HFFc6 (cell line): ENCODE data around the gene SNX9. TPM values are rescaled to one million over a fixed set of nuclear protein-coding genes. Genes with fewer than 3 reads are reported as not detected.

Source experiments
- DNase-seq: peaks from one replicate; pipeline ENCODE4 v3.0.0-alpha.2; 2018
- H3K27ac Mint-ChIP-seq: 2 replicates; pipeline ENCODE4 v1.8.0; 2020; ENCODE audit warnings: mild to moderate bottlenecking, mixed read lengths
- H3K27me3 Mint-ChIP-seq: 2 replicates; pipeline ENCODE4 v1.8.0; 2021; ENCODE audit warnings: mild to moderate bottlenecking, moderate library complexity, mixed read lengths; ENCODE audit not compliant: insufficient read depth
- H3K36me3 Mint-ChIP-seq: 2 replicates; pipeline ENCODE4 v1.8.0; 2021; ENCODE audit warnings: low read depth, mixed read lengths
- H3K4me1 Mint-ChIP-seq: 2 replicates; pipeline ENCODE4 v1.8.0; 2020; ENCODE audit warnings: low read depth, mixed read lengths
- H3K4me3 Mint-ChIP-seq: 2 replicates; pipeline ENCODE4 v1.8.0; 2020; ENCODE audit warnings: mild to moderate bottlenecking, moderate library complexity, mixed read lengths
- H3K9me3 Mint-ChIP-seq: 2 replicates; pipeline ENCODE4 v1.8.0; 2020; ENCODE audit warnings: mild to moderate bottlenecking, mixed read lengths
- CTCF ChIP-seq: fragments of 200-600 bp; sonication (generic); IDR thresholded peaks from 2 replicates; pipeline ENCODE4 v1.5.0; 2021; ENCODE audit warnings: antibody characterized with exemption, mild to moderate bottlenecking
- total RNA-seq, 6 experiments: library from RNA; stranded (reverse); fragmentation: NEBNext Ultra II Directional; extraction: Animal tissue kit (Norgen Biotek cat#: 25700); gene quantifications; 2 replicates in 1 of 6; 3 replicates in 5 of 6; pipeline ENCODE4 v1.2.3, GENCODE V29; 2021

SNX9 gene
- total RNA-seq, 6 experiments from 2014 or later: 37.2 to 46.6 (median 40.9) TPM

- Mint-ChIP-seq H3K4me1 (peaks cover 40% of the 10 kb centered on the region), H3K27ac (no peak overlapping the region), H3K4me3 (no peak overlapping the region), H3K36me3 (peaks cover 6% of the 10 kb centered on the region; the same call in 1 of the 2 replicates), H3K27me3 (no peaks in the 10 kb centered on the region), H3K9me3 (no peaks in the 10 kb centered on the region)
- no peak for TF ChIP-seq CTCF
- DNase-seq: no peak
Measured at GRCh38 chr6:157814883-157815282, 8.2 kb upstream of the SNX9 start.

DNA sequence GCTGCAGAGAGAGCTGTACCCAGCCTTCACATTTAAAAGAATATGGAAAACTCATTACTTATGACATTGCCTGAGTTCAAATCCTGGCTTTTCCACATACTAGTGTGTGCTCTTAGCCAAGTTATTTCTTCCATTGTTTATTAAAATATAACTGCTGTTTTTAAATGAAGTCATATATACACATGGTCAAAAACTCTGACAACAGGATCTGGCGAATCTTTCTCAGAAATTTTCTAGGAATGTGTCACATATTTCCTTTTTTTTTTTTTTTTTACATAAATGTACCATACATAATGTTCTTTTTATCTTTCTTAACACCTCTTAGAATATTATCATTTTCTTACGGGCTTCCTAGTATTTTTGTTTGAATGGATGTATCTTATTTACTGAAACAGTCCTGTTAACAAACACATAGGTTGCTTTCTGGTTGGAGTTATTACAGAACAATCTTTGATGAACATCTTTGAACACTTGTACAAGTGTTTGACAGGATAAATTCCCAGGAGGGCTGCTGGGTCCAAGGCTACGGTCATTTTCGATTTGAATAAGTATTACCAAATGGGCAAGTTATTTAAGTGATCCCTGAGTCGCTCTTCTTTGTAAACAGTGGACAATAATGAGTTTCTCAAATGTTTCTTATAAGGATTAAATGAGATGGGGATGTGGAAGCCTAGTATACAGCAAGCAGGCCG is 1.6 kb upstream of the SNX9 start:
- H3K27ac Mint-ChIP-seq: peak overlapping the region; percentile 91
- no peak for TF ChIP-seq CTCF
- H3K36me3 Mint-ChIP-seq: peaks cover 16% of the 10 kb centered on the region
- no peaks in the 10 kb centered on the region for H3K9me3 Mint-ChIP-seq
- H3K27me3 Mint-ChIP-seq: peaks cover 5% of the 10 kb centered on the region; the same call in 1 of the 2 replicates
- peak overlapping the region; percentile 77 for H3K4me3 Mint-ChIP-seq
- peaks cover 39% of the 10 kb centered on the region for H3K4me1 Mint-ChIP-seq
- no peak for DNase-seq

DNA sequence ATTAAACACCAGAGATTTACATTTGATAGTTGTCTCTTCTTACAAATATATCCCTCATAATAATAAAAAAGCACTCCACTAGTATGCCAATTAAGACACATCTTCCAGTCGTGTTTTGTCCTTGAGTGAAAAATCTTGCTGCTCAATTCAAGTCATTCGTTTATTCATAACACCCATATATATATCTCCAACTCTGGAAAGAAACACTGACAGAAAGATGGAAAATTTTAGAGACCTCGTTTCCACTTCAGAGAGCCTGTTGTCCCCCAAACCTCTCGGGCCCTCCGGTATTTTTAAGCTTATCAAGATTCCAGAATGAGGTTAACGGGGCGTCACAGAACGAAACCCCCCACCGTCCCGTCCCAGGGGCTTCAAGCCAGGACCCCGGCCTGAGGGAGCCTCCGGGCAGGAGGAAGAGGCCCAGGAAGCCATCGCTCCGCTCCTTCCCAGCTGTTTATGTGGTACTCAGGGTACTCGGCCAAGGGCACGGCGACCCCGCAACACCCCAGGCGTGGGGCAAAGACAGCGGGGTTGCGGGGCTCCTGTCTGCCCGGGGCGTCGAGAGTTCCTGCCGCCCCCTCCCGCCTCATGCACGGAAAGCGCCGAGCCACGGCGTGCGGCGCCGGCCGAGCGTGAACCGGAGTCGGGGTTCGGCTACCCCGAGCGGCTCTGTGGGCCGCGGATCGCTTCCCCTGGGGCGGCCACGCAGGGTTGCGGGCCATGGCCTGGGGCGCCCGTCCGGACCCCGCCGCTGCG is 623 bp upstream of the SNX9 start:
- Mint-ChIP-seq H3K36me3 (peaks cover 16% of the 10 kb centered on the region), H3K4me3 (peak overlapping the region; percentile 77), H3K27me3 (peaks cover 5% of the 10 kb centered on the region; the same call in 1 of the 2 replicates), H3K27ac (peak overlapping the region; percentile 91), H3K4me1 (peaks cover 39% of the 10 kb centered on the region), H3K9me3 (no peaks in the 10 kb centered on the region)
- TF ChIP-seq CTCF: no peak
- no peak for DNase-seq

GRCh38 chr6:157823528-157824370 is 703 bp downstream of the SNX9 start:
- Mint-ChIP-seq H3K9me3 (no peaks in the 10 kb centered on the region), H3K4me3 (peak overlapping the region; percentile 98), H3K27me3 (peaks cover 5% of the 10 kb centered on the region; the same call in 1 of the 2 replicates), H3K27ac (peak overlapping the region; percentile 99), H3K4me1 (peaks cover 39% of the 10 kb centered on the region), H3K36me3 (peaks cover 16% of the 10 kb centered on the region)
- peak; percentile 43 for DNase-seq
- peak; percentile 28 for TF ChIP-seq CTCF

GRCh38 chr6:157825243-157825904 is 2.3 kb downstream of the SNX9 start:
- H3K36me3 Mint-ChIP-seq: peaks cover 24% of the 10 kb centered on the region
- H3K4me3 Mint-ChIP-seq: peak overlapping the region; percentile 98
- no peak for TF ChIP-seq CTCF
- peak overlapping the region; percentile 99 for H3K27ac Mint-ChIP-seq
- H3K4me1 Mint-ChIP-seq: peaks cover 47% of the 10 kb centered on the region
- peaks cover 5% of the 10 kb centered on the region; the same call in 1 of the 2 replicates for H3K27me3 Mint-ChIP-seq
- no peak for DNase-seq
- no peaks in the 10 kb centered on the region for H3K9me3 Mint-ChIP-seq
